DMS114 treated with DMSO at 0.1 percent for 48 hours (cell line): ENCODE data around the gene KDELR3.

Experiments used
- DNase-seq: peaks from one replicate; lab custom pipeline; 2025; ENCODE audit not compliant: unreplicated experiment; lab: John Stamatoyannopoulos, UW

The KDELR3 gene

GRCh38 chr22:38481162-38481870, 13.4 kb downstream of the KDELR3 start:
- DNase-seq, result no peak

- no peak for DNase-seq
Measured at GRCh38 chr22:38481871-38482332, 14.0 kb downstream of the KDELR3 start.

DNA sequence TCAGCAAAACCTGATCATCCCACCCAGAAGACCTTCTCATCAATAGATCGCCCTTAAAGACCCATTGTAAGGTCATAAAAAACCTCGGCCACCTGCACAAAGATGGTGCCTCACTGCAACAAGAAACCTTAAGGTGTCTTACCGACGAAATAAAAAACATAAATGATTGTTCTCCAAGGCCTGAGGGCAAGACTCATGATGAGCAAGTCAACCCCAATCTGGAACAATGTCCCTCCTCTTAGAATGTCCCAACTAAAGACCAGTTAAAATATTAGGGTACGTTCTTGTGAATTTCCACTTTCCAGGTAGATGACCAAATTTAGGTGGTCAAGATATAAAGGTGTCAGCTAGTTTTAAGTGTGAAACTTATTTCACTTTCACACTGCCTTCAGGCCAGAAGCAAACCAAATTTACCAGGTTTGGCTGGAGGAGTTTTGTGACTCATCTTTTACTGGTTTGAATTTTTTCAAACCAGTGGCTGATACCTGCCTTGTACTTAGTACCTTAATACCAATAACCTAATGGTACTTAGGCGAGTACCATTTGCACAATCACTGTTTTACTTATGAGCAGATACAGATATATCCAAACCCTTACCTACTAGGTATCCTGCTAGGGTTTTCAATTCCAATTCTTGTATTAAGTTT, 14.9 kb downstream of the KDELR3 start:
- DNase-seq, result no peak

GRCh38 chr22:38484244-38484643, 16.3 kb downstream of the KDELR3 start:
- no peak for DNase-seq

DNA sequence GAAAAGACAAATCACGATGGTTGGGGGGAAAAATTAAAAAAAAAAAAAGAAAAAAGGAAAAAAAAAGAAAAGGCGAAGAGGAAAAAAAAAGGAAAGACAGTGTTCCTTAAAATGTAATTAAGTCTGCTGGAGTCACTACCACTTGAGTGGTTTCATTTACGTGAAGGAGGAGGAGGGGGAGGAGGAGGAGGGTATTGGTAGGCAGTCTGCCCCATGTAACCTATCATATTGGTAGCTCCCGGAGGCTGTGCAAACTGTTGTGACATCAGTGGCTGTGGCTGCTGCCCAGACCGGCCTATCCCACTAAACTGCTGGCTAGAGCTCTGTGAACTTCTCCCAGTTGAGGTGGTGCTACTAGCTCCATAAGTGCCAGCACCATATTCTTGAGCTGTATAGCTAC, 17.9 kb downstream of the KDELR3 start:
- no peak for DNase-seq

- no peak for DNase-seq
Measured at GRCh38 chr22:38487946-38488345, 20.1 kb downstream of the KDELR3 start.

GRCh38 chr22:38489142-38489541, 21.2 kb downstream of the KDELR3 start:
- no peak for DNase-seq

GRCh38 chr22:38489561-38490145, 21.8 kb downstream of the KDELR3 start:
- DNase-seq, result no peak

DNA sequence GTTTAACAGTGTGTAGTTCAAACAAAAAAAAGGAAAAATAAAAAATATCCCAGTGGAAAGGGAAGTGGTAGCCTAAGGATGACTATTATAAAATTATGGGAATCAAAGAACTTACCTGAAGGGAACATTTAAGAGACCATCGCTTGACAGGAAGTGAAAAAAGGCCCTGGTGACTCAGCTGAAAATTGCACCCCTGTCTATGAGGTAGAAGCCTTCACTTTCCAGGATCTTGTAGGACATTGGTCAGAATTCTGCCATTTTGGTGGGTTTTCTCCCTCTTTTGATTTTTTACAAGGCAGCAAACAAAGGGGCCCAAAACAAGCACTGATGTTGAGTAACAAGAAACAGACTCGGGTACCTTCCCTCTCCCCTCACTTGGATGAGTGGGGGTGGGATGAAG, 22.6 kb downstream of the KDELR3 start:
- no peak for DNase-seq

DNA sequence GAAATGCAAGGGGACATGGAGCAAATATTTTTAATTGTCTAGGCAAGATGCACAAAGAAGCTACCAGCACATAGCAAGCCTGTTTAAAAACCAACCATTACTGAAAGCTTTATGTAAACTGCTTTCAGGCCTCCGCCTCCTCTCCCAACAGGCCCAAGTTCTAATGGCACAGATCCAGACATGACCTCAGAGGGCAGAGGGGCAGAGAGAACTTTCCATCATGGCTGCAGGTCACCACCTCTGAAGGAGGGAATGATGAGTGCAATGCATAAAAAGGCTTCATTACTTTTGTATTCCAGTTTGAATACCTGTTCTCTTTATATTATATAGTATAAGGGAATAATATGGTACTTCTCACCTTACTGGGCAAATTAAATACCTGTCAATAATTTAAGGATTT, 23.0 kb downstream of the KDELR3 start:
- DNase-seq, result no peak

- DNase-seq, result no peak
Measured at GRCh38 chr22:38491707-38492348, 23.9 kb downstream of the KDELR3 start.

GRCh38 chr22:38494498-38494897, 26.6 kb downstream of the KDELR3 start:
- no peak for DNase-seq

- DNase-seq, result no peak
Measured at GRCh38 chr22:38494939-38495338, 27.0 kb downstream of the KDELR3 start.

DNA sequence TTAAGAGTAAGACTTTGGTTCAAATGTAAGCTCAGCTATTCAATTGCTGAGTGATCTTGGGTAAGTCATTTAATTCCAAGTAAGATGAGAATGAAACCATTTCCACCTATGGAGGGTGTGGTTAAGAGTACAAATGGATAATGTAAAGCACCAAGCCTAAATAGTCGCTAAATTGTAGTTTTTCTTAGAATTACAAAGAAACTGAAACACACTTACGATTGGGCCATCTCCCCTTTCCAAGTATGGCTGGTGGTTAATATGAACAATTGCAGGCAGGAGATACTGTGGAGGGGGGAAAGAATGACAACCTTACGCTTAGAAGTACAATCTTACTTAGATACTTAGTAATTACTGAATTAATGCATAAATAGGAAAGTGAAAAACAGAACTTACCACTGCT, 30.0 kb downstream of the KDELR3 start:
- no peak for DNase-seq

GRCh38 chr22:38501797-38502672, 34.1 kb downstream of the KDELR3 start:
- DNase-seq, result no peak

- no peak for DNase-seq
Measured at GRCh38 chr22:38503021-38503420, 35.1 kb downstream of the KDELR3 start.

GRCh38 chr22:38504731-38505540, 37.0 kb downstream of the KDELR3 start:
- DNase-seq, result no peak

DNA sequence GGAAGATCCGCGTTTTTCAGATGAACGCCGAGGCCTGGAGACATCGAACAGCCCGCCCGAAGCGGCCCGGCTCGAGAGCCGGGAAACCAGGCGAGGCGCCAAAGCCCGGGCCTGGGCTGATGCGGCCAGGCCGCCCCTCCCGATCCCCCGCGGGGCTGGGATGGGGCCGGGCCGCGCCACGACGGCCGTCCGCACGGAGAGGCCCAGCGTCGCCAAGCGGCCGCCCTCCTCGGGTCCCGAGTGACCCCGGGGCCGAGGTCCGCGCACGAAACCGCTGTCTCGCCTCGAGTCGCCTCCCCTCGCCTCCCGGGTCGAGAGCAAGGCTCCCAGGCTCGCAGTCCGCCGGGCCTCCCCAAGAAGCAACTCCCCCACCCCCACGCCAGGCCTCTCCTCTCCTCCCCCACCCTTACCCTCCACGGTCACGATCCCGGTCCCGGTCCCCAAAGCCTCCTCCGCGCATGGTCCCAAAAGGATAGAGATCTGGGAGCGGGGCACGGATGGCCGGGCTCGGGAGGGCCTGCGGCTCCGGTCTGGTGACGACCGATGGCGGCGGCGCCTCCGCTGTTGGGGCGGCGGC, 37.7 kb downstream of the KDELR3 start:
- DNase-seq, result no peak

GRCh38 chr22:38506118-38506962, 38.4 kb downstream of the KDELR3 start, which contains the start of gene DDX17:
Gene DDX17 (minus strand): TSS chr22:38506311.
- DNase-seq, result peak; percentile 94
